HG03039 (cell line): ENCODE measurements around the gene SLC16A1.
A peak's percentile ranks its signal among the peaks of the same experiment; 100 is the strongest.
"Not testable (repeated sequence)": the region's sequence is repeated elsewhere in the genome, so short reads cannot be mapped to it uniquely, and the experiment has no call there.

Experiments used
- ATAC-seq: cut with Tn5 transposase; IDR thresholded peaks from one replicate; pipeline ENCODE4 v1.9.1; 2021; ENCODE audit warnings: mild to moderate bottlenecking, moderate library complexity; ENCODE audit not compliant: unreplicated experiment

The SLC16A1 gene

GRCh38 chr1:112971006-112971405, 15.0 kb upstream of the SLC16A1 start:
- no peak for ATAC-seq

- ATAC-seq = no peak
Observed at GRCh38 chr1:112964347-112964746, 8.4 kb upstream of the SLC16A1 start.

- ATAC-seq = no peak
Observed at GRCh38 chr1:112961072-112961471, 5.1 kb upstream of the SLC16A1 start.

- ATAC-seq = no peak
Observed at GRCh38 chr1:112960384-112960783, 4.4 kb upstream of the SLC16A1 start.

GRCh38 chr1:112958236-112958635, 2.2 kb upstream of the SLC16A1 start:
- not testable (repeated sequence) for ATAC-seq

GRCh38 chr1:112957133-112957812, 1.3 kb upstream of the SLC16A1 start:
- peak; percentile 38 for ATAC-seq

- ATAC-seq = peak; percentile 4
Observed at GRCh38 chr1:112956544-112957132, 642 bp upstream of the SLC16A1 start.

GRCh38 chr1:112954945-112955772, 837 bp downstream of the SLC16A1 start:
- ATAC-seq = peak; percentile 2

GRCh38 chr1:112954017-112954650, 1.9 kb downstream of the SLC16A1 start:
- ATAC-seq = no peak

- ATAC-seq = no peak
Observed at GRCh38 chr1:112950426-112950825, 5.6 kb downstream of the SLC16A1 start.

GRCh38 chr1:112946683-112947082, 9.3 kb downstream of the SLC16A1 start:
- no peak for ATAC-seq

GRCh38 chr1:112939810-112940209, 16.2 kb downstream of the SLC16A1 start:
- ATAC-seq = no peak

GRCh38 chr1:112938210-112938609, 17.8 kb downstream of the SLC16A1 start:
- ATAC-seq = no peak

GRCh38 chr1:112937495-112937894, 18.5 kb downstream of the SLC16A1 start:
- no peak for ATAC-seq

- ATAC-seq = no peak
Observed at GRCh38 chr1:112937070-112937469, 18.9 kb downstream of the SLC16A1 start.

- ATAC-seq = no peak
Observed at GRCh38 chr1:112935461-112936111, 20.4 kb downstream of the SLC16A1 start.

- no peak for ATAC-seq
Observed at GRCh38 chr1:112934577-112934976, 21.4 kb downstream of the SLC16A1 start.

- ATAC-seq = no peak
Observed at GRCh38 chr1:112933820-112934571, 22.0 kb downstream of the SLC16A1 start.

- no peak for ATAC-seq
Observed at GRCh38 chr1:112929979-112930378, 26.0 kb downstream of the SLC16A1 start.

- no peak for ATAC-seq
Observed at GRCh38 chr1:112927462-112927990, 28.5 kb downstream of the SLC16A1 start.
